HG02642 (cell line): Measurements from ENCODE around the gene GMDS.

Experiments used
- ATAC-seq: cut with Tn5 transposase; IDR thresholded peaks from one replicate; pipeline ENCODE4 v1.9.1; 2021; ENCODE audit warnings: mild to moderate bottlenecking; ENCODE audit not compliant: unreplicated experiment, poor library complexity

GMDS gene

DNA sequence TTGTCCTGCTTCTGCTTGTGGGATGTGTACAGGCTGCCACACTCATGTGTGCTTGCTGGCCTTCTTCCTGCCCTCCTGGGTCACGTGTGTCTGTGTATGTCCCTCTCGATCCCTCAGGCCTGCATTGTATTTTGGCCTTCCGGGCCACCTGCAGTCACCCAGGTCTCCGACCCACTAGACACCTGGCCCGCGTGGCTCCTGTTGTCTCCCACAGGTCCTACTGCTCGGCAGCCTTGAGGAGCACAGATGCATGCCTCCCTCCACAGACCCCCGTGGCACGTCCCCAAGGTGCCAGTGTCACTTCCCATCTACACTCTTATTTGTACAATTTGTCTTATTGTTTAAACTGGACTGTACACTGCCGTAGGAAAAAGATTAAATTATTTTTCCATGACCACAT, 592.6 kb downstream of the GMDS start:
- no peak for ATAC-seq

DNA sequence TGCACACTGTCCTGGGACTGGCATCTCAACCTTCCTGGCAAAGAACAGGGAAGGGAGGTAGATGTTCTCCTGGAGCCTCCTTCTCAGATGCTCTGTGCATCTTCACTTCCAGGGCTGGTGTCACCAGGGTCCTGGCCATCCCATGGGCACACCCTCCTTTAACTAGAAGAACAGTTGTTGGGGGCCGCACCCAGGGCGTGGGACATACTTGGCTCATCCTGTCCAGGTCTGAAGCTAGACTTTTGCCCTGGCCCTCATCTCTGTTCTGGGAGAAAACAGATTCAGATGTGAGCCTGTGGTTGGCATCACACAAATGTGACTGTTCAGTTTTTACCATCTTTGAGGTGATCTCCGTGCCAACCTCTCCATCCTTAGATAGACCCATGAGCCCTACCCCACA, 594.0 kb downstream of the GMDS start:
- no peak for ATAC-seq

DNA sequence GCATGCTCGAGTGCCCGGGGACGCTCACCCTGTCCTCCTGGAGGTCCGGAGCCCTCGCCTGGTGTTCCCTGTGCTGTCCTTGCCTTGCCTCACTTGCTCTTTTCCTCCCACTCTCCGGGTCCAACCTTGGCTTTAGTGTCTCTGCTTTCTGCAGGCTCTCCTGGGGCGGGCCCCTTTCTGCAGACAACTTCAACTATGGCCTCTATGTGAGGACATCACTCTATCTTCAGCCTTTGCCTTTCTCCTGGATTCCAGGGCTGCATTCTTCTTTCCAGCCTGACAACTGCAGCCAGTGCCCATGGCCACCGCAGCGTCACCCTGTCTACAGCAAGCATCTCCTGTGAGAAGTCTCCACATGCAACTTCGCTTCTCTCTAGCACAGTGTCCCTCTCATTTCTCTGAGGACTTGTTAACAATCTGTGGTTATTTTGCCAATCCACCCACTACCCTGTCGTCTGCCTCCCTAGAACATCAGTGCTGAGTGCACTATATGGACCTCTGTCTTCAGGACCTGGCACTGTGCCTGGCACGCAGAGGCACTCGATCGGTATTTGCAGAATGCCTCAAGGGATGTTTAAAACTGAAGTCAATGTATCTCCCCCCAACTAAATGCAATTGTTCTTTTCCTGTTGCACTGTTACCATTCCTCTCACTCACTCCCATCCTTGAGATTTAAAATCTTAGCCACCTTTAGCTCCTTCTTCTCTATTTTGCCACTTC, 599.8 kb downstream of the GMDS start:
- no peak for ATAC-seq

DNA sequence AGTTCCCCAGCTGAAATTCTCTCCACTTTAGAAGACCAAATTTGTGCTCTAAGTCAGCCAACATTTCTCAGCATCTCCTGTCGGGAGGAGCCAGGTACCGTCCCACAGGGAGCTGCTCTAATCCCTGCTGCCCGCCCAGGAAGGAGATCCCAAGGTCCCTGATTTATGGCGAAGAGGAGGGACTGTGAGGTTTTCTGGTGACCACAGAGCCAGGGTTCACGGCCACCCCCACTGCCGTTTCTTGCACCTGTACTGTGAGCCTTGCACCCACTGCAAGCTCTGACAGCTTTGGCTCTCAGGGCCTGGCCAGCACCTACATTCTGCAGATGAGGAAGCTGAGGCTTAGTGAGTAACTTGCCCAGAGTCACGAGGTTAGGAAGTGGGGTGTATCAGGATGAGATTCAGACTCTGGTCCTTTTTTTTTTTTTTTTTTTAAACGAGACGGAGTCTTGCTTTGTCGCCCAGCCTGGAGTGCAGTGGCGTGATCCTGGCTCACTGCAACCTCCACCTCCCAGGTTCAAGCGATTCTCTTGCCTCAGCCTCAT, 600.8 kb downstream of the GMDS start:
- no peak for ATAC-seq

DNA sequence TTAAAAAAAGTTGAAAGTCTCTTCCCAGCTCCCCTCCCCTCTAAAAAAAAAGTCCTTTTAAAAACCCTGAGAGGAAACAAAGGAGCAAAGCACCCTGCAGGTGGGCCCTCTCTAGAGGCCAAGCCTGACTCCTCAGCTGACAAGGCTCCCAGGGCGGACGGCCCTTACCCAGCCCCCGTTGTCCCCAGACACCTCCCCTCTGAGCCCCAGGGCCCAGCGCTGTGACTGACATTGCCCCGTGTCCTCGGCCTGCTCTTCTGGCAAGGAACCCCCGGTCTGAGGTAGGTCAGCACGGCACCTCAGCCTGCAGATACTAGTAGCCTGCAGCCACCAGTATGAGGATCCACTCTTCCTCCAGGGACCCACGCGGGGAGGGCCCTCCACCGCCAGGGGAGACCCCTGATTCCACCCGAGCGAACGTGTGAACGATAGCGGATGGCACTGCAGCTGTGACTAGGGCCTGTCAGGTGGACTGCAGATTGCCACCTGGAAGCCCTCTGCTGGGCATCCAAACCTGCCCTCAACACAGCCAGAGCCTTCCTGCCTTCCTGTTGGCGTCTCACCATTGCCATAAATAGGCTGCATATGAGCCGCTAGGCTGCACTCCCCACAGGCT, 601.5 kb downstream of the GMDS start:
- ATAC-seq: no peak

DNA sequence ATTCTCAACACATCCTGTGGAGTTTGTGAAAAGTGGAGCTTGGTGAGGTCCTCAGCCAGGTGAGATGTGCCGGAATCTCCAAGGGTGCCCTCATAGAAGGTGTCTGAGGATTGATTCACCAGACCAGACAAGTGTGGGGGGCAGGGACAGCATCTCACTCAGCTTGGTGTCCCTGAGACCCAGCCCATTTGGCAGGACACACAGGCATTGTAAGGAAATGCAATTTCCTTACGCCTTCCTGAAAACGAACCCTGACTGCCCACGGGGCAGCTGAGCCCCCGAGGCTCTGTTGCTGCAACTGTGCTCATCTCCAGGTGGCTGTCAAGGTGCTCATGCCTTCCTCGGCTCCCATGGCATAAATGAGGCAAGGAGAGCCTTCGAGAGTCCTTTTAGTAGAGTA, 602.3 kb downstream of the GMDS start:
- ATAC-seq: no peak

DNA sequence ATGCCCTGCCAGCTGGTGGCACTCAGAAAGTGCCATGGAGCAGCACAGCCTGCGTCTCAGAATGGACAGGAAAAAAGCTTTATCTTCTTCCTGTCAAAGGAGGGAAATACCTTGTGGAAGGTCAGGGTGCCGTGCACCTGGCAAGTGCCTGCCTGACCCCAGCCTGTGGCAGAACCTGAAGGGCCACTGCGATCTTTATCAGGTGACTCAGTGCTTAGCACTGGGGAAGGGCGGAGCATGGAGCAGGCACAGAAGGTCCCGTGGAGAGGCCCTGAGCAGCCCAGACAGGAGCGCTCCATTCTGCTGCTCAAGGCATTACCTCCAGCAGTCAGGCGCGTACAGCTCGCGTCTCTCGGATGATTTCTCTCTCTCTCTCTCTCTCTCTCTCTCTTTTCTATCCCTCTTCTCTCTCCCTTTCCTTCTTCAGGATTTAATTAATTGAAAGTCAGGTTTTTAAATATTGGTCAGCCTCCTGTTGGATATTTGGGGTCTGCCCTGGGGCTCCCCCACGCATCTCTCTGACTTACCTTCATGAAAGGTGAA, 604.0 kb downstream of the GMDS start:
- no peak for ATAC-seq

DNA sequence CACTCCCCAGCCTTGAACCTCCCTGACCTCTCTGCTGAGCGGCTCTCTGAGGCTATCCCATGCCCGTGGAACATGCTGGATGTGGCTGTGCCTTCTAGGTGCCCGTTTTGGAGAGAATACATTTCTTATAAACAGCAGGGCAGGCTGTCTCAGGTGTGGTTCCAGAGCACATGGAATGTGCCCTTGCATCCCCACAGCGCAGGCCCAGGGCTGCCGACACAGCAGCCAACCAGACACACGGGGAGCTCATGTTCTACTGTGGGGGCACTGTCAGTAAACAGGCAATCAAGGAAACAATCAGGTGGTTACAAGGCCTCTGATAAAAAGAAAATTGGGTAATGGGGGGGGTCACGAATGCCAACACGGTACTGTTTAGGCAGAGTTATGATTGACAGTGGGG, 604.9 kb downstream of the GMDS start:
- ATAC-seq: no peak

DNA sequence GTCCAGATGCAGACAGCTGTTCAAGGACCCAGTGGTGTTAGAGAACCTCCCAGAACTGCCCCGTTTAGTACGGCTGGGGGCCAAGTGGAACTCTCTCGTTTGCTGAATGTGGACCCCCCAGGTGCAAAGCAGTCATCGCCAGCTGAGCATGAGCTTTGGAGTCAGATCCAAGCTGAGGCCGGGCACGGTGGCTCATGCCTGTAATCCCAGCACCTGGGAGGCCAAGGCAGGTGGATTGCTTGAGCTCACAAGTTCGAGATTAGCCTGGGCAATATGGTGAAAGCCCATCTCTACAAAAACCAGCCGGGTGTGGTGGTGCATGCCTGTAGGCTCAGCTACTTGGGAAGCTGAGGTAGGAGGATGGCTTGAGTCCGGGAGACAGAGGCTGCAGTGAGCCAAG, 606.0 kb downstream of the GMDS start:
- ATAC-seq: no peak

DNA sequence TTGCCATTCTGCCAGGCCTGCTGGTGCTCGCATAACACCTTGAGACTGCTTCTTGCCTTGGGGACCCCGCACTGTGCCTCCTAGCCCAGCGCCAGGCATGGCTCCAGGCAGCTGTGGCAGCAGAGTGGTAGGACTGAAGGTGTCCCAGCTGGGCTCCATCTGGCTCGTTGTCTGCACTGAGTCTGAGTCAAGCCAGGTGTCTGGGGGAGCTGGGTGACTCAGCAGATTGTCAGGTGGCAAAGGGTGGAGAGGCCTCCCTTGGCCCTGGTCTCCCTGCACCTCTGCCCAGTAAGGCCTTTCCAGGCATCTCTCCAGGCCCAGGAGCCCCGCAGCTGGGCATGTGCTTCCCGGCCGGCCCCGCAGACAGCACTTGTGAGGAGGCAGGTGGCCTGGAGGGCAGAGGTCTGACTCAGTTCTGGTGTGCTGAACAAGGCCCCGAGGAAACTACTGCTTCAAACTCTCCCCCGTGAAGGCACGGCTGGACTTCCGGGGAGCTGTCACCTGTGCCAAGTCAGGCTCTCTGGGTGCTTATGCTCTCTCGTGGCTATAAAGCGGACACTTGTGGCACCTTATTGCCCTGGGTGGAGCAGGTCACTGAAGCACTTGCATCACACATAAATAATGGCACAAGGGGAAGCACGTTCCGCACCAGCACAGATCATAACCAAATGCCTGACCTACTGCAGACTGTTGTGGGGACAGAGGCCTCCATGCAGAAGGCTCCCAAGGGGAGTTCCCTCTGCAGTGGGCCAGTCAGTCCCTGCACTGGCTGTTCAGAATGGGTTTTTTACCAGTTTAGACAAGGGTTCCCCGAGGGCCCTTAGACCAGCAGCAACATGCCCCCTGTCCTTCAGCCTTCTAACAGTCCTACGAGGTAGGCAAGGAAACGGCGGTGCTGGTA, 608.2 kb downstream of the GMDS start:
- no peak for ATAC-seq

DNA sequence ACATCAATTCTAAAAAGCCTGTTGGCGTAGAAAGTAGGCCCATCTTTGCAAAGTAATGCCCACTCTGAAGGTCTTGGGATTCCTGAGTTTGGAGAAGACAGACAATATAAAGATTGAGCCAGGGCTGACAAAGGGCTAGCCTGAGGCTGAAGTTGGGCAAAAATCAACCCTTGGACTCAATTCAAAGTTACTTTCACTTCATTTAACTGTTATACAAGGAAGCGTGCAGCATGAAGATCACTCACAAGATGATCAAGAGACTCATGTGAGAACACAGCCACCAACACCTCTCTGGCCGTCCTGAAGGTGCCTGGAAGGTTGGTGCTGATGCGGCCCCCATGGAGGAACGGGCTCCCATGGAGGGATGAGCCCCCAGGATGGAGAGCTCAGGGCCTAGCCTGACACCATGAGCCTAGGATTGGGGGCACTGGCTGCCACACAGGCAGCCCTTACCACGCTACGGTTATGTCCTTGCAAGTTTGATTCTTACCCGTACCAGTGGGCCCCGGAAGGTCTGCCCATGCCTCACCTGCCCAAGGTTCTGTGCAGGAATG, 609.1 kb downstream of the GMDS start:
- ATAC-seq: no peak

DNA sequence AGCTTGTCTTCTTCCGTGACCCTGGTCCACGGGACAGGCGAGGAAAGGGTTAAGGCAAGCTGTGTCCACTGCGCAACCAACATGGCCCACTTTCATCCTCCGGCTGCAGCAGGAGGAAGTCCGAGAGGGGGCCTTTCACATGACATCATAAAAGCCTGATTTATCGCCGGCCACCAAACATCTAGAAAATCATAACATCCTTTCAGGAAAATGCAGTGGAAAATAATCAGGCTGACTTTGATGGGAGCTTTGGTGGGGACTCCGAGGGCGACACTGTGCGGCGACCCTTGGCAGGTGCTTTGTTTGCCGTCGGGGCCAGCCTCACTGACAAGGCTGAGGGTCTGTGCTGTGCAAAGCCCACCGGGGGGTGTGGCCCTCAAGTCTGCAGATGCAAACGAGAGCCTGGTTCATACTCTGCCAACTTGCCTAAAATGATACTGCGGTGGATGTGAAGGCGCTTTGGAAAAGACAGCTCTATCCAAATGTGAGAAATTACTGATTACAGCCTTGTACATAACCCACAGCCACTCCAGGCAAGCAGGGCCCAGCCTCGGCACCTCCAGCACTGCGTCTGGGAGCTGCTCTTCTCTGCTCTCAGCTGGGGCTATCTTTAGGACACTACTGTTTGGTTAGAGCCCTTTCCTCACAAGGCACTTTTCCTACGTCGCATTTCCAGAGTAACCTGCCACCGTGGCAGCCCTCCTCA, 609.9 kb downstream of the GMDS start:
- ATAC-seq: no peak

DNA sequence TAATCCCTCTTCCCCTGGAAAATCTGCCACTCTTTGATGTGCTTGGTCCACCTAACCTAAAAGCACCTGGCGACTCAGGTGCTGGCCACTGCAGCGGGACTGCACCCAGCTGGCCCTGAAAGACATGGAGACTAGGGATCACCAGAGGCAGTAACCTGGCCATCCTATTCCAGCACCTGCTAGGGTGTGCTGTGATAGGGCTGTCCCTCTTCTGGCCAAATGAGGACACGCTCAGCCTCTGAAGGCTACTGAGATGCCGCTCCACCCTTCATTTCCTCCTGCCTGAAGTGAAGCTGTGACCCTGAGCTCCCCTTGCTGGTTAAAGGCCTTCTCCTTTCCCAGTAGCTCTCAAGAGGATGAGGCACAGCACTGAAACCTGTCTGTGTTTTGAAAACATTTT, 611.3 kb downstream of the GMDS start:
- ATAC-seq: no peak

DNA sequence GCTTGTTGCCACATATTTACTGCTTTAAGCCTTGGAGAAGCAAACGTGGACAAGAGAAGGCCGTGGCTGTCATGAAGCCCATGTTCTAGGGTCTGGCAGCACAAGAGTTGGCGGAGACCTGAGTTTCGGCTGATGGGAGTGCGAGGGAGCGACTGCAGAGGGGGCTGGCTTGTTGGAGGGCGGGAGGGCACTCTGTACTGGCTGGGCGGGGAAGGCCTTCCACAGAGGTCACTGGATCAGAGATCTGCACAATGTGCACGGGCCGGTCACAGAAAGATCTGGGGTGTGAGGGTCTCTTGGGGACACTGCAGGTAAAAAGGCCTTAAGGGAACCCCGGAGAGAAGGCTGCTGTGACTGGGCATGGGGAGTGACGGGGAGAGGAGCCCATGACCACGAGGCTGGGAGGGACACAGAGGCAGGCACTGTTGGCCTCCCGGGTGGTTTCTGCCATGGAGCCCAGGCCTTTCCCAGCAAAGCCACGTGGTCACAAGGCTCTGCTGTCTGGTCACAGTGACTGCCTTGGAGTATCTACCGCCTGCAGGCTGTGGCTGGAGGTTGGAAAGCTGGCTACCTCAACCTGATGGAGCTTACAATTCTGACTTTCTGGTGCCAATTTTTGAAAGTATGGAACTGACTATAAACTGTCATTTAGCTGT, 611.9 kb downstream of the GMDS start:
- no peak for ATAC-seq

DNA sequence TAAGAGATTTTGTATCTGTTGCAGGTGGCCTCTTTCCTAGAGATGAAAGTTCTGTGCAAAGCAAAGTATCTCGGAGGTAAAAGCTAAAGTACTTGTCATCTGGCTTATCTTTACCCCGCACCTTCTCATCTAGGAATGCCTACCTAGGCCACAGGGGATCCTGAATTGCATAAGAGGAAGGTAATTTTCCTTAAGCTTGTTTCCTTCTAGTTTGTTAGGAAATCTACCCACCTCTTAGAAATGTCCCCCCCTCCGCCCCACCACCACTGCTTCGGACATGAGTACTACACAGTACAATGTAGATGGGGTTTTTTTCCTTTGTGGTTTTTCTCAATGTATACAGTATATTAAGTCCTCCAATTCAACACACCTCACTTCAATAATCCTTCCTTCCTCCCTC, 614.2 kb downstream of the GMDS start:
- ATAC-seq: no peak

DNA sequence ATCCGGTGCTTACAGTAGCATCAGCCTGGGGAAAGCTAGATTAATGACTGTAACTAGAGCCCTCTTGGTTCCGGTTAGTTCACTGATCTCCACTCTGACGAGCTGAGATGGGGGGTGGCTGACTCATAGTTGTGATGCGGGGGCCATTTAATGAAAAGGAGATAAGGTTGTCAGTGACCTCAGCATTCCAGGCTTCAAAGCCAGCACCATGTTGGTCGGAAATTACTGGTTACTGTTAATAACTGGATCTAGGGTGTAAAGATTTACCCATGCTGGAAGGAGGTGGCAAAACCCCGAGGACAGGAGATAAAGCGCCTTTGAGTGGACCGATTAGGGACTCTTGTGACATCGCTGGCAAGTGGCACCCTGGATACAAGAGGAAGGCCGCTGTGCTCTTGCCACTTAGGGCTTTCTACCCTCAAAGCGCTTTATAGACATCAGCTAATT, 614.6 kb downstream of the GMDS start:
- ATAC-seq: no peak

DNA sequence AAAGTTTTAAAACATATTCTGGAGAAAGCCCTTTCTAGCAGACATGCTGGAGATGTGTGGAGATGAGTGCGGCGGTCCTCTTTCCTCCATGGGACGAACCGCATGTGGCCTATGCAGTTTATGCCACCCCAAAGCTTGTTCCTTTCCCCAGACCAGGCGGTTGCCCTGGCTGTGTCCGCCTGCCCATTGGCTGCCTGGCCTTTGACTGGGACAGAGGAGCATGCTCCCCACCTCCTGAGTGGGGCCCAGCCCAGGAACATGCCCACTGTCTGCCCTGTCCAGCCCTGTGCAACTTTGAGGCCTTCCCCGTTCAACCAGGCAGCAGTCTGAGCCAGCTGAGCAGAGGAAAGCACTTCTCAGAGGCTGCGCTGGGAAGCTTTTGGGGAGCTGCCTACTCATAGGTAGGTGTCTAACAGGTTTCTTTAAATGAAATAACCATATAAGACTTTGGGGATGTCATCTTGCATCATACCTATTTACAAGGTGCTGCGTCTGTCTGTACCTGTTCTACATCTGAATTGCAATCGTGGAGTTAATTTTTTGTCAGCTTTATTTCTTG, 615.1 kb downstream of the GMDS start:
- no peak for ATAC-seq

DNA sequence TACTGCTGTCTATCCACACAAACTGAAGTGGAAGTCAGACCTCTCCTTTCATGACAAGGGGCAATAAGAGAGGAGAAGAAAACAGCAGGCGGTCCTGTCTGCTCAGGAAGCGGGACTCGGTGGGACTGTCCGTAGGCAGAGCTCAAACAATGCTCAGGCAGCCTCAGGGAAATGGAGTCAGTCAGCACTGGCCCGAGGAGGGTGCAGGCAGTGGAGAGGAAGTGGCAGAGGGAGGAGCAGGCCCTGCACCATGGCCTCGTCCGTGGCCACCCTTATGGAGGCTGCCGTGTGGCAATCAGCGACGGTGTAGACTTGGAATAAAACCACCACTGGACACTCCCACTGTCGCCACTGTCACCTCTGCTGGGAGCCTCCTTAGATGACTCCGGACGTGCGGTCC, 616.1 kb downstream of the GMDS start:
- no peak for ATAC-seq
